Lung (tissue), 12 donors: ENCODE data around the gene DNASE1L3. TPM values are rescaled to one million over a fixed set of nuclear protein-coding genes. Genes with fewer than 3 reads are reported as not detected.

Source experiments
- ATAC-seq: fragments of 200-7000 bp; cut with Tn5 transposase; one replicate; pipeline ENCODE4 v1.9.1; 2020; ENCODE audit warnings: moderate number of reproducible peaks; ENCODE audit not compliant: insufficient read depth, low FRiP score
- DNase-seq, 3 donors: peaks; one replicate each; pipeline ENCODE4 v3.0.0-alpha.2; 2013 to 2017
- H3K27ac ChIP-seq, 2 donors: one replicate each; pipeline ENCODE4 v1.5.1; 2013; ENCODE audit warnings: mild to moderate bottlenecking in 2 of 2, moderate library complexity in 2 of 2, control low read depth in 1 of 2, inconsistent platforms in 1 of 2, low read depth in 1 of 2, low read length in 1 of 2
- H3K27me3 ChIP-seq, 3 donors: one replicate each; pipeline ENCODE4 v1.5.1; 2013; ENCODE audit warnings: low read length in 2 of 3; ENCODE audit not compliant: control insufficient read depth in 3 of 3, insufficient read depth in 3 of 3
- H3K36me3 ChIP-seq, 4 donors: one replicate each; pipeline ENCODE4 v1.5.1; 2013; ENCODE audit warnings: low read length in 4 of 4, mild to moderate bottlenecking in 1 of 4, moderate library complexity in 1 of 4; ENCODE audit not compliant: control insufficient read depth in 4 of 4, insufficient read depth in 4 of 4
- H3K4me1 ChIP-seq, 5 donors: one replicate each; pipeline ENCODE4 v1.5.1; 2013; ENCODE audit warnings: low read length in 5 of 5, mild to moderate bottlenecking in 2 of 5, moderate library complexity in 1 of 5; ENCODE audit not compliant: control insufficient read depth in 5 of 5, insufficient read depth in 5 of 5
- H3K4me3 ChIP-seq: one replicate; pipeline ENCODE4 v1.5.1; 2013; ENCODE audit warnings: mild to moderate bottlenecking, control low read depth, moderate library complexity
- H3K9ac ChIP-seq, 2 donors: one replicate each; pipeline ENCODE4 v1.5.1; 2013; ENCODE audit warnings: low read length in 2 of 2, control low read depth in 1 of 2; ENCODE audit not compliant: insufficient read depth in 1 of 2
- H3K9me3 ChIP-seq, 4 donors: one replicate each; pipeline ENCODE4 v1.5.1; 2013; ENCODE audit warnings: low read length in 3 of 4, mild to moderate bottlenecking in 1 of 4, moderate library complexity in 1 of 4; ENCODE audit not compliant: control insufficient read depth in 4 of 4, insufficient read depth in 3 of 4
- WGBS, 2 donors: extraction: QIAGEN DNeasy Blood & Tissue Kit; methylation state at CpG; one replicate each; pipeline ENCODE4 v1.1.7; 2013; 5-methylcytosine and 5-hydroxymethylcytosine counted together
- polyA plus RNA-seq, 2 donors: library from polyadenylated mRNA; stranded (reverse); fragments of 200-250 nt; gene quantifications; one replicate each; pipeline ENCODE4 v1.2.1, GENCODE V29; 2013
- total RNA-seq, 2 donors: library from RNA; depleted of rRNA in 1 of 2; stranded (reverse); fragments of >200 nt in 1 of 2; gene quantifications; one replicate each; pipeline ENCODE4 v1.2.1, GENCODE V29; 2014 to 2021
- TF ChIP-seq, protein P1 (sequence below): IDR thresholded peaks from 2 replicates; pipeline ENCODE4 v1.5.1; 2012; ENCODE audit warnings: mild to moderate bottlenecking; ENCODE audit errors: control extremely low read depth, extremely low read depth
- donor health status: control.
- donor health status: control.
- donor health status: Bipolar disorder and iron deficiency.
- donor health status: healthy.
- donor health status: DM: yes; HTN: yes; CAD: no.

Gene DNASE1L3
- total and polyA plus RNA-seq, 4 donors, result 1.2 to 10.7 (median 2.4) TPM

DNA sequence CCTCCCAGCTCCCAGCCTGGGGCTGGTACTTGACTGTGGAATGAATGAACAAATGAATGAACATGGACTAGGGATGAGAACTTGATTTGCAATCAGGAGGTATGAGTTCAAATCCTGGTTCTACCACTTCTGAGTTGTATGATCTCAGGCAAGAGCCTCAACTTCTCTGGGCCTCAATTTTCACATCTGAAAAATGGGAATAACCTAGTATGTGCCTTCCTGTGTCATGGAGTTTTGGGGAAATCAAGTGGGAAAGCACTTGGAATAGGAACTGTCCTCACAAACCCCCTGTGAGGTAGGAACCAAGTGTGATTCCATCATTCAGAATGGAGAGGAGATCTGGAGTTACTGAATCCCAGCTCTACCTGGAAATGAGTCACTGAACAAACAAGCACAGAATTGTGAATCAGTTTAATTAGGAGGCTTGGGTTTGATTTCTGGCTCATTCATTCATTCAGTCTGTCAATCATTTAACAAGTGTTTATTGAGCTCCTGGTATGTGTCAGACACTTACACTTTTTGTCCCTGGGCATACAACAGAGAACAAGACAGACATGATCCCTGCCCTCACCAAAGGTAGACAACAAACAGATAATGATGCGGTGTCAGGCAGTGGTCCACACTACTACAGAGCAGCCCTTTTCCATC is 29.7 kb downstream of the DNASE1L3 start:
- ATAC-seq, result no peak

DNA sequence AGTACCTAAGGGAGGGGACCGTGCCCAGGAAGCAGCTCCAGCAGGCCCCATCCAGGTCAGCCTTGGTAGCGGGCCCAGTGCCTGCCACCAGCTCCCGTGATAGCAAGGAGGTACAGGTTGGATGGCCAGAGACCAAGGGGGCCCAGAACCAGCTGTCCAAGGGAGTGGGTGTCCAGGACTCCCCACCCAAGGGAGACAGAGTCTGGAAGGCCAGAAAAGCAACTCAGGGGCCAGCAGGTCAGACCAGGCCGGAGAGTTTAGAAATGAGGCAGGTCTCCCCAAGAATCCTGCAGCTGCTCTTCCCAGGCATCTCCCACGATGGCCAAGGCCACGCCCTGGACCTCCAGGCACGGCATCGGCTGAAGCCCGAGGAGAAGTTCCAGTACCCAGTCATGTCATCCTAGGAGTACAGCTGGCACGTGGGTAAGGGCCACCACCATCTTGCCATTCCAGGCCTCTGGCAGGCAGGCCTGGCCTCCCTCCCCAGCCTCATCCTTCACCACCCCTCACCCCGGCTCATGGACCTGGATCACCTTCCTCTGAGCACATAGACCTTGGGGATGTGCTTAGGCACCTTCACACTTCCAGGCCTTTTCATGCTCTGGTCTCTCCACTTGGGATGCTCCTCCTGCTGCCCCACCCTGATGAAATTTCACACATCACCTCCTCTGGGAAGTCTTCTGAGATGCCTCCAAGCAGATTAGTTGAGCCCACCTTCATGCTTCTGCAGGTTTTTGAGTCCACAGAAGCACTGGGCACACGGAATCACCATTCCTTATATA is 30.5 kb downstream of the DNASE1L3 start:
- Histone ChIP-seq H3K4me3 (no peak overlapping the region), H3K27ac (no peak overlapping the region), H3K36me3 (no peaks in the 10 kb centered on the region), H3K9me3 (no peaks in the 10 kb centered on the region), H3K9ac (no peak overlapping the region), H3K27me3 (no peaks in the 10 kb centered on the region), H3K4me1 (peaks cover 3 to 18% (median 7%) of the 10 kb centered on the region in 5 donors)
- ATAC-seq (no peak), DNase-seq (no peak)
- TF ChIP-seq, protein P1, sequence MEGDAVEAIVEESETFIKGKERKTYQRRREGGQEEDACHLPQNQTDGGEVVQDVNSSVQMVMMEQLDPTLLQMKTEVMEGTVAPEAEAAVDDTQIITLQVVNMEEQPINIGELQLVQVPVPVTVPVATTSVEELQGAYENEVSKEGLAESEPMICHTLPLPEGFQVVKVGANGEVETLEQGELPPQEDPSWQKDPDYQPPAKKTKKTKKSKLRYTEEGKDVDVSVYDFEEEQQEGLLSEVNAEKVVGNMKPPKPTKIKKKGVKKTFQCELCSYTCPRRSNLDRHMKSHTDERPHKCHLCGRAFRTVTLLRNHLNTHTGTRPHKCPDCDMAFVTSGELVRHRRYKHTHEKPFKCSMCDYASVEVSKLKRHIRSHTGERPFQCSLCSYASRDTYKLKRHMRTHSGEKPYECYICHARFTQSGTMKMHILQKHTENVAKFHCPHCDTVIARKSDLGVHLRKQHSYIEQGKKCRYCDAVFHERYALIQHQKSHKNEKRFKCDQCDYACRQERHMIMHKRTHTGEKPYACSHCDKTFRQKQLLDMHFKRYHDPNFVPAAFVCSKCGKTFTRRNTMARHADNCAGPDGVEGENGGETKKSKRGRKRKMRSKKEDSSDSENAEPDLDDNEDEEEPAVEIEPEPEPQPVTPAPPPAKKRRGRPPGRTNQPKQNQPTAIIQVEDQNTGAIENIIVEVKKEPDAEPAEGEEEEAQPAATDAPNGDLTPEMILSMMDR, result no peak
- 94% methylated on average over 12 of the region's 12 CpGs for WGBS, 2 donors

More for the DNA sequence above, 29.7 kb downstream of the DNASE1L3 start:
- Histone ChIP-seq H3K27me3 (no peaks in the 10 kb centered on the region), H3K9me3 (no peaks in the 10 kb centered on the region), H3K27ac (no peak overlapping the region), H3K4me1 (peaks cover 0 to 10% (median 2%) of the 10 kb centered on the region in 5 donors), H3K36me3 (no peaks in the 10 kb centered on the region), H3K9ac (no peak overlapping the region), H3K4me3 (no peak overlapping the region)
- TF ChIP-seq, protein P1, result no peak
- DNase-seq, result no peak
- 95 to 100% methylated on average over 1 of the region's 1 CpG for WGBS, 2 donors

DNA sequence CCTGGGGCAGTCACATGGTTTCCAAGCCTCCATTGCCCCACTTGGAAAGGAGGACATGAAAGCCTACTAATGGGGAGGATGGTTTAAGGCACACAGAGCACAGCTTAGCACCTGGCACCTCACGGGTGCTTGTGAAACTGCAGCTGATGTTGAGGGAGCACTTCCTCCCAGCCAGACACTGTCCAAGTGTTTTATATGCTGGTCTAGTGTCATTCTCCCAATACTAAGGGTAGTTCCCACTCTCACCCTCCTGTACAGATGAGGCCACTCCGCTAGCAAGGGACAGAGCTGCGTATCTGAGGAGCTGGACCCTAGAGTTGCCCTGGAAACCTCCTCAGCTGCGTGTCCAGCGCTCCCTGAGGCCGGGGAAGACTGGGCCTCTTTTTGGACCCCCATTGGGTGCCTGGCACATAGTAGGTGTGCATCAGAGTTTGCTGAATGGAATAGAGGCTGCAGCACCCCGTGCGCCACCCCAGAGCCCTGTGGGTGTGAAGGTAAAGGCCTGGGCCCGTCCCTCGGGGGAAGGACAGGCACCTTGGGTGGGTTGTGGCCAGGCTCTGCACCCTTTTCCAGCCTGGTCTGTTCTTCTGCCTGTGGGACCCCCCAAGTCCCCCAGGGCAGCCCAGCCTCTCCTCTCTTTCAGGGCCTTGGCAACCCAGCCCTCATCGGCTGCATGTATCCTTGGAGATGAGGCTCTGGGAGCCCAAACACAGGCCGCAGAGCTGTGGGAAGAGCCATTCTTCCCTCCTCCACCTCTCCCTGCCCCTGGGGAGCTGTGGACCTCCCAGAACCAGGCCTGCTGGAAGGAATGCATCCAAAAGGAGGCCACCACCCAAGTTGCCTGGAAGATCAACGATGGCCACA is 31.3 kb downstream of the DNASE1L3 start:
- 83 to 92% methylated on average over 13 of the region's 13 CpGs for WGBS, 2 donors
- Histone ChIP-seq H3K27me3 (no peaks in the 10 kb centered on the region), H3K36me3 (no peaks in the 10 kb centered on the region), H3K9me3 (no peaks in the 10 kb centered on the region), H3K9ac (no peak overlapping the region), H3K4me1 (peaks cover 7 to 26% (median 10%) of the 10 kb centered on the region in 5 donors), H3K4me3 (no peak overlapping the region), H3K27ac (no peak overlapping the region)
- TF ChIP-seq, protein P1, result no peak
- no peak for DNase-seq
- no peak for ATAC-seq
